ENCODE data around the gene TMEM108.

- TF ChIP-seq CTCF (IDR thresholded peaks at IDR 0.05) (no peak), POLR2A (IDR thresholded peaks at IDR 0.05) (no peak)
Measured at GRCh38 chr3:133192363-133192945, 154.3 kb downstream of the TMEM108 start.
